Osteoblast (primary cell): ENCODE results near the gene C4orf17. TPM values are rescaled to one million over a fixed set of nuclear protein-coding genes. Genes with fewer than 3 reads are reported as not detected.

Experiments used
- DNase-seq: peaks from one replicate; pipeline ENCODE4 v3.0.0; 2011; ENCODE audit warnings: low spot score, mixed read lengths; ENCODE audit not compliant: insufficient read length; ENCODE audit errors: missing footprints
- H2AFZ ChIP-seq: 2 replicates; pipeline ENCODE4 v1.6.0; 2011; ENCODE audit warnings: mild to moderate bottlenecking, low read length
- H3K27ac ChIP-seq: 2 replicates; pipeline ENCODE4 v1.5.1; 2011; ENCODE audit warnings: mild to moderate bottlenecking, low read depth, low read length, moderate library complexity
- H3K27me3 ChIP-seq: 2 replicates; pipeline ENCODE4 v1.6.0; 2012; ENCODE audit warnings: mild to moderate bottlenecking, control low read depth, inconsistent platforms, low read length, moderate library complexity; ENCODE audit not compliant: insufficient read depth
- H3K36me3 ChIP-seq: 2 replicates; pipeline ENCODE4 v1.5.1; 2011; ENCODE audit warnings: mild to moderate bottlenecking, low read length, control low read depth, moderate library complexity; ENCODE audit not compliant: insufficient read depth
- H3K4me1 ChIP-seq: 2 replicates; pipeline ENCODE4 v1.5.1; 2011; ENCODE audit warnings: mild to moderate bottlenecking, low read length, control low read depth, moderate library complexity; ENCODE audit not compliant: insufficient read depth
- H3K4me2 ChIP-seq: 2 replicates; pipeline ENCODE4 v1.6.0; 2011; ENCODE audit warnings: mild to moderate bottlenecking, low read length; ENCODE audit not compliant: insufficient read depth
- H3K4me3 ChIP-seq: fragments of 200-600 bp; sonication (generic); 3 replicates; pipeline ENCODE4 v1.5.1; 2012; ENCODE audit warnings: mild to moderate bottlenecking, low read length, inconsistent platforms; ENCODE audit not compliant: insufficient read depth
- H3K79me2 ChIP-seq: 2 replicates; pipeline ENCODE4 v1.6.0; 2012; ENCODE audit warnings: mild to moderate bottlenecking, low read length, control low read depth, inconsistent platforms; ENCODE audit not compliant: insufficient read depth
- H3K9me3 ChIP-seq: 2 replicates; pipeline ENCODE4 v1.5.1; 2011; ENCODE audit warnings: low read depth, low read length, control low read depth
- H4K20me1 ChIP-seq: 2 replicates; pipeline ENCODE4 v1.6.0; 2012; ENCODE audit warnings: mild to moderate bottlenecking, low read length, control low read depth; ENCODE audit not compliant: insufficient read depth
- total RNA-seq: library from RNA; depleted of rRNA; stranded (reverse); fragments of >200 nt; gene quantifications from 2 replicates; pipeline ENCODE4 v1.2.3, GENCODE V29; 2012
- TF ChIP-seq, protein P1 (sequence below): IDR thresholded peaks from 2 replicates; pipeline ENCODE4 v1.5.1; 2011; ENCODE audit warnings: mild to moderate bottlenecking, low read depth, low read length, moderate library complexity; ENCODE audit errors: extremely low read depth

C4orf17 gene
- total RNA-seq: not detected in 2 replicates

DNA sequence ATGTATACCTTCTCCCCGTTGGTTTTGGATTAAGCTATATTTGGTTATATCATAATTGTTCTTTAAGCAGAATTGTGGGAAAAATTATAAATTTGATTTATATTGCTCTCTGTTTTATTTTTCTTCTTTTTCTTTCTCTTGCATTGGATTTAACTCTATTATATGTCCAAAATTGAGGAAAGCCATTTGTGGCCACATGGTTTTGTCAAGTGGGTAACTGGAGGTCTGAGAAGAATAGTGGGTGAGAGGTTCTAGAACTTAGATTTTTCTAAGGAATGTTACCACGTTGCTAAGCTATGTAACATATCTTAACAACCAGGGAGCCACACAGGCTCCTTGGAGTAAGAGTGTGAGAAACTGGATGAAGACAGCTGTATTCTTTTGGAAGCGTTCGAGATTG lies at the start of gene C4orf17:
C4orf17 (plus strand) TSS at position 301 of the 400 bp plus-strand sequence. CDS start 2,061 bp downstream, outside the sequence.
- no peaks in the 10 kb centered on the region for H3K36me3 ChIP-seq
- H3K79me2 ChIP-seq: no peaks in the 10 kb centered on the region
- H3K4me3 ChIP-seq: no peak within 1 kb of the TSS
- no peaks in the 10 kb centered on the region for H3K9me3 ChIP-seq
- no peak within 1 kb of the TSS for H3K27ac ChIP-seq
- H4K20me1 ChIP-seq: no peaks in the 10 kb centered on the region
- no peaks in the 10 kb centered on the region for H3K4me1 ChIP-seq
- no peak within 1 kb of the TSS for H3K4me2 ChIP-seq
- DNase-seq: no peak
- no peak within 1 kb of the TSS for H2AFZ ChIP-seq
- H3K27me3 ChIP-seq: no peaks in the 10 kb centered on the region
- TF ChIP-seq, protein P1, sequence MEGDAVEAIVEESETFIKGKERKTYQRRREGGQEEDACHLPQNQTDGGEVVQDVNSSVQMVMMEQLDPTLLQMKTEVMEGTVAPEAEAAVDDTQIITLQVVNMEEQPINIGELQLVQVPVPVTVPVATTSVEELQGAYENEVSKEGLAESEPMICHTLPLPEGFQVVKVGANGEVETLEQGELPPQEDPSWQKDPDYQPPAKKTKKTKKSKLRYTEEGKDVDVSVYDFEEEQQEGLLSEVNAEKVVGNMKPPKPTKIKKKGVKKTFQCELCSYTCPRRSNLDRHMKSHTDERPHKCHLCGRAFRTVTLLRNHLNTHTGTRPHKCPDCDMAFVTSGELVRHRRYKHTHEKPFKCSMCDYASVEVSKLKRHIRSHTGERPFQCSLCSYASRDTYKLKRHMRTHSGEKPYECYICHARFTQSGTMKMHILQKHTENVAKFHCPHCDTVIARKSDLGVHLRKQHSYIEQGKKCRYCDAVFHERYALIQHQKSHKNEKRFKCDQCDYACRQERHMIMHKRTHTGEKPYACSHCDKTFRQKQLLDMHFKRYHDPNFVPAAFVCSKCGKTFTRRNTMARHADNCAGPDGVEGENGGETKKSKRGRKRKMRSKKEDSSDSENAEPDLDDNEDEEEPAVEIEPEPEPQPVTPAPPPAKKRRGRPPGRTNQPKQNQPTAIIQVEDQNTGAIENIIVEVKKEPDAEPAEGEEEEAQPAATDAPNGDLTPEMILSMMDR: no peak

DNA sequence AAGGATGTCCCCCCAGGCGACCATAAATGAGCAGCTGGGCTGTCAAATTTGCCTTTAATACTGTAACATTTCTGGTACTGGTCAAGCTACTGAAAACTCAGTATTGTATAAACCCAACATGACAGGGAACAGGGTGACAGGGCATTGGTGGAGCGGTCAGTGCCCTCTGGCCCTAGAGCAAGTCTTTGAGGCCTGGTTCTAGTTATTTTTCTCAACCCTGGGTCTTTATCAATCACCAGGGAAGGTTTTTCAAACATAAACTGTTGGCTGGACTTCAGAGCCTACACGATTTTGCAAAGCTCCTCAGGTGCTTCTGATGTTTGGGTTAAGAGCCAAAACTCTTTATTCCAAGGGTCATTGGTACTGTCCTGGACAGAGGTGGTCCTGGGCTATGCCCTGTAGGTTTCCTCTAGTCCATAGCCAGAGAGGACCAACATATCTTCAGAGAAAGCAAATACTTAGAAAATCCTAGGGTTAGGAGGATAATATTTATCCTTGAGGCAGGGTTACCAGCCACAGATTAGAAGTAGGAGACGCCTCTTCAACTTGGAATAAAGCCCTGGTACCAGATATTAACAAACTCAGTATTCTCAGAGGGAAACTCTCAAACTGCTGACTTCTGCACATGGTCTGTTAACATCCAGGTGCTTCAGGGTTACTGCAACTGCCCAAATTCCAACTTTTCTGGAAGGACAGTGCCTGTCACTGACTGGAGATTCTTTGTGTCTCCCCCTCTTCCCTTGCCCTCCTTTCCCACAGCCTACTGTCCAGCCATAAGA lies 49.0 kb upstream of the C4orf17 start:
- H3K27me3 ChIP-seq: peaks cover 10% of the 10 kb centered on the region
- H3K79me2 ChIP-seq: no peaks in the 10 kb centered on the region
- no peaks in the 10 kb centered on the region for H3K9me3 ChIP-seq
- H4K20me1 ChIP-seq: no peaks in the 10 kb centered on the region
- H3K4me3 ChIP-seq: no peak overlapping the region
- no peak overlapping the region for H3K27ac ChIP-seq
- TF ChIP-seq, protein P1: no peak
- H3K36me3 ChIP-seq: no peaks in the 10 kb centered on the region
- H2AFZ ChIP-seq: no peak overlapping the region
- H3K4me2 ChIP-seq: no peak overlapping the region
- no peaks in the 10 kb centered on the region for H3K4me1 ChIP-seq
- DNase-seq: no peak

DNA sequence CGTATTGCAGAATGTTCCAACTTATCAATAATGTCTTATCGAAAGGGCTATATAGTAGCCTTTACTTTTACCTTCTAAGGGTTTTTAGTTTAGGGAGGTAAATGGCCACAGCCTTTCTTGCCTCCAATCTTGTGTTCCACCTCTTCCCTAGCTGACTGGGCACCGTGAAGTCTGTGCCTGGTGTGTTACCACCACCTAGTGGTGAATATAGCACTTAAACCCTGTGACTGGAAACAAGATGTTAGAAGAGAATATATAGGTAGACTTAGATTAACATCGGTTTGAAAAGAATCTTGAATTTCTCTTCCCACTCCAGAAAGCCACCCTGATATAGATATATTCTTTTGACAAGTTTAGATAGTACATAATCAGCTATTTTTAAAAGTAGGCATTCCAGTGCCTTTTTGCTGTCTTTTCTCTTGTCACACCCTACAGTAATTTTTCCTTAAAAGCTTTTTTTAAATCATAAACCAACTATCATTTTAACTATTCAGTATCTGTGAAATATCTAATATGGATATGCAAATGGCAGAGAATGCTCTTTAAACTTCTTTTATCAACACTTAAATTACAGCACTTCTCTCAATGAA lies 47.9 kb upstream of the C4orf17 start:
- Histone ChIP-seq H3K27me3 (peaks cover 8% of the 10 kb centered on the region), H3K4me3 (no peak overlapping the region), H3K27ac (no peak overlapping the region), H2AFZ (no peak overlapping the region), H3K79me2 (no peaks in the 10 kb centered on the region), H3K4me2 (no peak overlapping the region), H3K4me1 (no peaks in the 10 kb centered on the region), H3K9me3 (no peaks in the 10 kb centered on the region), H3K36me3 (no peaks in the 10 kb centered on the region), H4K20me1 (no peaks in the 10 kb centered on the region)
- TF ChIP-seq, protein P1: peak; percentile 88
- DNase-seq: peak; percentile 86

DNA sequence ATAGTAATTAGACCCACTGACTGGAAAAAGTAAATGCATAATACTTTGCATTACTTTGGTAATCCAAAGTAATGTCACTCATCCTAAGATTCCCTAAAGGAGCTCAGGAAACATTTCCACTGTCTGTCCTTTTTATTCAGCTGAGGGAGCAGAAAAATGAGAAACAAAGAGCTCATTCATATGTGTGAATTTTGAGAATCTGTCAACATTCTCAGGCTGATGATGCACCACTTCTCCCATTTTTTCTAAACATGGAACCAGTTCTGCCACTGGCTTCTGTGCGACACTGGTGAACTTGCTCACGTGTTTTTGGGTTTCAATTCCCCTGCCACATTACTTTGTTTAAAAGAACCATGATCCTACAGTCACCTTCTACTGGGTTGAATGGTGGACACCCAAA lies 47.3 kb upstream of the C4orf17 start:
- H3K79me2 ChIP-seq: no peaks in the 10 kb centered on the region
- no peak overlapping the region for H2AFZ ChIP-seq
- H3K36me3 ChIP-seq: no peaks in the 10 kb centered on the region
- no peak overlapping the region for H3K4me3 ChIP-seq
- no peak overlapping the region for H3K4me2 ChIP-seq
- no peaks in the 10 kb centered on the region for H4K20me1 ChIP-seq
- TF ChIP-seq, protein P1: no peak
- no peaks in the 10 kb centered on the region for H3K9me3 ChIP-seq
- H3K27me3 ChIP-seq: peaks cover 2% of the 10 kb centered on the region
- no peak overlapping the region for H3K27ac ChIP-seq
- H3K4me1 ChIP-seq: no peaks in the 10 kb centered on the region
- no peak for DNase-seq
